HFFc6 (cell line): Measurements from ENCODE around the gene EIF6. TPM values are rescaled to one million over a fixed set of nuclear protein-coding genes. Genes with fewer than 3 reads are reported as not detected.
A peak's percentile ranks its signal among the peaks of the same experiment; 100 is the strongest.

Source experiments
- DNase-seq: peaks from one replicate; pipeline ENCODE4 v3.0.0-alpha.2; 2018
- H3K27ac Mint-ChIP-seq: 2 replicates; pipeline ENCODE4 v1.8.0; 2020; ENCODE audit warnings: mild to moderate bottlenecking, mixed read lengths
- H3K27me3 Mint-ChIP-seq: 2 replicates; pipeline ENCODE4 v1.8.0; 2021; ENCODE audit warnings: mild to moderate bottlenecking, moderate library complexity, mixed read lengths; ENCODE audit not compliant: insufficient read depth
- H3K36me3 Mint-ChIP-seq: 2 replicates; pipeline ENCODE4 v1.8.0; 2021; ENCODE audit warnings: low read depth, mixed read lengths
- H3K4me1 Mint-ChIP-seq: 2 replicates; pipeline ENCODE4 v1.8.0; 2020; ENCODE audit warnings: low read depth, mixed read lengths
- H3K4me3 Mint-ChIP-seq: 2 replicates; pipeline ENCODE4 v1.8.0; 2020; ENCODE audit warnings: mild to moderate bottlenecking, moderate library complexity, mixed read lengths
- H3K9me3 Mint-ChIP-seq: 2 replicates; pipeline ENCODE4 v1.8.0; 2020; ENCODE audit warnings: mild to moderate bottlenecking, mixed read lengths
- total RNA-seq, 6 experiments: library from RNA; stranded (reverse); fragmentation: NEBNext Ultra II Directional; extraction: Animal tissue kit (Norgen Biotek cat#: 25700); gene quantifications; 2 replicates in 1 of 6; 3 replicates in 5 of 6; pipeline ENCODE4 v1.2.3, GENCODE V29; 2021
- TF ChIP-seq, protein P1 (sequence below): fragments of 200-600 bp; sonication (generic); IDR thresholded peaks from 2 replicates; pipeline ENCODE4 v1.5.0; 2021; ENCODE audit warnings: antibody characterized with exemption, mild to moderate bottlenecking

The EIF6 gene
- total RNA-seq, 6 experiments from 2014 or later, result 176 to 194 (median 185) TPM

GRCh38 chr20:35303735-35304491 lies 19.3 kb upstream of the EIF6 start:
- no peaks in the 10 kb centered on the region for H3K9me3 Mint-ChIP-seq
- peaks cover 79% of the 10 kb centered on the region for H3K4me1 Mint-ChIP-seq
- TF ChIP-seq, protein P1, sequence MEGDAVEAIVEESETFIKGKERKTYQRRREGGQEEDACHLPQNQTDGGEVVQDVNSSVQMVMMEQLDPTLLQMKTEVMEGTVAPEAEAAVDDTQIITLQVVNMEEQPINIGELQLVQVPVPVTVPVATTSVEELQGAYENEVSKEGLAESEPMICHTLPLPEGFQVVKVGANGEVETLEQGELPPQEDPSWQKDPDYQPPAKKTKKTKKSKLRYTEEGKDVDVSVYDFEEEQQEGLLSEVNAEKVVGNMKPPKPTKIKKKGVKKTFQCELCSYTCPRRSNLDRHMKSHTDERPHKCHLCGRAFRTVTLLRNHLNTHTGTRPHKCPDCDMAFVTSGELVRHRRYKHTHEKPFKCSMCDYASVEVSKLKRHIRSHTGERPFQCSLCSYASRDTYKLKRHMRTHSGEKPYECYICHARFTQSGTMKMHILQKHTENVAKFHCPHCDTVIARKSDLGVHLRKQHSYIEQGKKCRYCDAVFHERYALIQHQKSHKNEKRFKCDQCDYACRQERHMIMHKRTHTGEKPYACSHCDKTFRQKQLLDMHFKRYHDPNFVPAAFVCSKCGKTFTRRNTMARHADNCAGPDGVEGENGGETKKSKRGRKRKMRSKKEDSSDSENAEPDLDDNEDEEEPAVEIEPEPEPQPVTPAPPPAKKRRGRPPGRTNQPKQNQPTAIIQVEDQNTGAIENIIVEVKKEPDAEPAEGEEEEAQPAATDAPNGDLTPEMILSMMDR, result peak; percentile 97
- H3K27ac Mint-ChIP-seq, result peak overlapping the region; percentile 93
- no peaks in the 10 kb centered on the region; the same call in 1 of the 2 replicates for H3K27me3 Mint-ChIP-seq
- H3K4me3 Mint-ChIP-seq, result no peak overlapping the region
- H3K36me3 Mint-ChIP-seq, result peaks cover 11% of the 10 kb centered on the region; the same call in 1 of the 2 replicates
- DNase-seq, result peak; percentile 74

- Mint-ChIP-seq H3K27ac (peak overlapping the region; percentile 69), H3K27me3 (no peaks in the 10 kb centered on the region; the same call in 1 of the 2 replicates)
Observed at GRCh38 chr20:35303382-35303734, 18.8 kb upstream of the EIF6 start.

DNA sequence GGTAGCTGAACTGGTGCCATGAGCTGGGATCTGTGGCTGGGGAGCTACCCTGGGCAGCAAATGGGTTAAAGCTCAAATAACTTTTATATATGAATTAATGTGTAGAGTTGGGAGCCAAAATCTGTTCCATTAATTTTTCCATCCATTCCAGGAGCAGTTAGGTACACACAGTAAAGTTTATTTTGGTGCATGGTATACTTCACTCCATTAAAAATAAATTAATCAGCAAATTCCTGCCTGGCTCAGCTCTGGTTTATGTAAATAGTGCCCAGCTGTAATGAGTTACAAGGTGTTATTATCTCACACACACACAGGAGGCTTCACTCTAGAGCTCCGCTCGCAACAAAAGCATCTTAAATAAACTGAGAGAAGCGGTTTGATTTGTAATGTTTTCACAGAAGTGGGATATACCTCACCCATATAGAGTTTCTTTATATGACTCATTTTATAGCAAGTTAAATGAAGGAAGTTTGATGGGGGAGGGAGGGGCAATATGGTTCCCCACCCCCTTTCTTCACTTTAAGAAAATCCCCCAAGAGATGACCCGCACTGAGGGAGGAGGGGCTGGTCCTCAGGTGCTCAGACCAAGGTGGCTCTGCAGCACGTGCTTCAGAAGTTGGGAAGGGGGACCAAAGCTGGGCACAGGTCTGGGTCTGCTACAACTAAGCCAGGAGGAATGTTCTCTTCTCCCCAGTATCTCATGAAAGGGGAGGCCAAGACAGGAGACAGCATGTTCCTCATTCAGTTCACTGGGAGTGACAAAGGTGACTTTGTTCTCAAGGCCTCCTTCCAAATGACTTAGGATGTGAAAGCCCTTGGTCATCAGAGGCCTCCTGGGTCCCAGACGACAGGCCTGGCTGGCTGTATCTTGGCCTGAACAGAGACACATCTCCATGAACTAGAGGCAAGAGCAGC lies 18.1 kb upstream of the EIF6 start:
- H3K9me3 Mint-ChIP-seq, result no peaks in the 10 kb centered on the region
- H3K27ac Mint-ChIP-seq, result peak overlapping the region; percentile 69
- no peaks in the 10 kb centered on the region; the same call in 1 of the 2 replicates for H3K27me3 Mint-ChIP-seq
- H3K4me1 Mint-ChIP-seq, result peaks cover 67% of the 10 kb centered on the region
- TF ChIP-seq, protein P1, result peak; percentile 9; the same call in 1 of the 2 replicates
- peak overlapping the region; percentile 8; the same call in 1 of the 2 replicates for H3K4me3 Mint-ChIP-seq
- DNase-seq, result peak; percentile 38
- peaks cover 11% of the 10 kb centered on the region; the same call in 1 of the 2 replicates for H3K36me3 Mint-ChIP-seq

More at GRCh38 chr20:35303382-35303734, 18.8 kb upstream of the EIF6 start:
- TF ChIP-seq, protein P1, result no peak
- H3K4me1 Mint-ChIP-seq, result peaks cover 74% of the 10 kb centered on the region
- no peak for DNase-seq
- H3K36me3 Mint-ChIP-seq, result peaks cover 11% of the 10 kb centered on the region; the same call in 1 of the 2 replicates
- H3K4me3 Mint-ChIP-seq, result no peak overlapping the region
- no peaks in the 10 kb centered on the region for H3K9me3 Mint-ChIP-seq

GRCh38 chr20:35301426-35301825 lies 16.9 kb upstream of the EIF6 start:
- H3K9me3 Mint-ChIP-seq, result no peaks in the 10 kb centered on the region
- TF ChIP-seq, protein P1, result no peak
- peak overlapping the region; percentile 30; the same call in 1 of the 2 replicates for H3K4me3 Mint-ChIP-seq
- peaks cover 61% of the 10 kb centered on the region for H3K4me1 Mint-ChIP-seq
- peak overlapping the region; percentile 69 for H3K27ac Mint-ChIP-seq
- no peak for DNase-seq
- H3K27me3 Mint-ChIP-seq, result peaks cover 2% of the 10 kb centered on the region
- H3K36me3 Mint-ChIP-seq, result peaks cover 7% of the 10 kb centered on the region; the same call in 1 of the 2 replicates

- Mint-ChIP-seq H3K36me3 (peaks cover 6% of the 10 kb centered on the region; the same call in 1 of the 2 replicates), H3K9me3 (no peaks in the 10 kb centered on the region), H3K4me3 (no peak overlapping the region), H3K4me1 (peaks cover 53% of the 10 kb centered on the region), H3K27me3 (peaks cover 2% of the 10 kb centered on the region), H3K27ac (no peak overlapping the region)
- TF ChIP-seq, protein P1, result no peak
- DNase-seq, result no peak
Observed at GRCh38 chr20:35300469-35301262, 16.1 kb upstream of the EIF6 start.
